Ectodermal cell (in vitro differentiated cells): ENCODE results near the gene TMEM62. TPM values are rescaled to one million over a fixed set of nuclear protein-coding genes. Genes with fewer than 3 reads are reported as not detected.

Experiments used
- H3K27ac ChIP-seq: 2 replicates; pipeline ENCODE4 v1.7.0; 2013; ENCODE audit warnings: mild to moderate bottlenecking, low read depth, low read length; ENCODE audit not compliant: insufficient read depth, poor library complexity, severe bottlenecking
- H3K27me3 ChIP-seq: 2 replicates; pipeline ENCODE4 v1.7.0; 2013; ENCODE audit warnings: mild to moderate bottlenecking, low read length; ENCODE audit not compliant: insufficient read depth, control insufficient read depth, poor library complexity, severe bottlenecking
- H3K36me3 ChIP-seq: one replicate; pipeline ENCODE4 v1.7.0; 2013; ENCODE audit warnings: low read length; ENCODE audit not compliant: control insufficient read depth, insufficient read depth
- H3K4me1 ChIP-seq: one replicate; pipeline ENCODE4 v1.7.0; 2013; ENCODE audit warnings: low read length; ENCODE audit not compliant: control insufficient read depth, insufficient read depth
- H3K4me3 ChIP-seq: 2 replicates; pipeline ENCODE4 v1.7.0; 2013; ENCODE audit warnings: low read depth, low read length, control low read depth; ENCODE audit not compliant: insufficient read depth
- H3K9me3 ChIP-seq: 2 replicates; pipeline ENCODE4 v1.7.0; 2013; ENCODE audit warnings: mild to moderate bottlenecking, low read length, moderate library complexity; ENCODE audit not compliant: control insufficient read depth
- WGBS, 2 experiments: methylation state at CpG; one replicate each; pipeline ENCODE4 v1.1.7; 2013; ENCODE audit warnings: missing lambda C conversion rate in 2 of 2; 5-methylcytosine and 5-hydroxymethylcytosine counted together
- polyA plus RNA-seq, 4 experiments: library from polyadenylated mRNA; stranded (reverse); fragments of 50-300 nt; gene quantifications; one replicate each; pipeline ENCODE4 v1.2.3, GENCODE V29; 2013

Gene TMEM62
- polyA plus RNA-seq (2013, experiment 1 of 4) = 2.5 TPM
- polyA plus RNA-seq (2013, experiment 2 of 4) = 2.9 TPM
- polyA plus RNA-seq (2013, experiment 3 of 4) = 2.0 TPM
- 2.9 TPM for polyA plus RNA-seq (2013, experiment 4 of 4)

- Histone ChIP-seq H3K4me3 (peak within 1 kb of the TSS; percentile 72), H3K36me3 (no peaks in the 10 kb centered on the region), H3K27me3 (peaks cover 45% of the 10 kb centered on the region), H3K4me1 (no peaks in the 10 kb centered on the region), H3K27ac (no peak within 1 kb of the TSS), H3K9me3 (no peaks in the 10 kb centered on the region)
- 1% methylated on average over 66 of the region's 66 CpGs for WGBS, 2 experiments
Observed at GRCh38 chr15:43133430-43134156, at the start of gene TMEM62. Gene TMEM62 (plus strand): TSS chr15:43133586. CDS start chr15:43133803, 217 bp downstream.

DNA sequence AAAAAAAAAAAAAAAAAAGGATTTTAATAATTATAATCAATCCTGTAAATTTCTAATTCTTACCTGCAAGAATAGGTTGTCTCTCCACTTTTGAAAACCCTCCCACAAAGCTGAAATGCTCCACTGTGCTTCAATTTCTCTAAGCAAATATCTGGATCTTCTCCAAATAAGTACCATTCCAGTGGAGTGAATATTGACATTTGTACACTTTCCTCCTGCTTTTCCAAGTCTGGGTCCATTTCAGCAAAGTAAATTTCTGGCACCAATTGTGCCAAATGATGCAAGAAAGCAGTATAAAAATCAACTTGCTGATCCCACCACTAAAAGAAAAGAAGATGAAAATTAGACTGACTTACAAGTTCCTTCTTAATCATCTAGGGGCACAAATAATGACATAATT lies 47.5 kb upstream of the TMEM62 start:
- Histone ChIP-seq H3K9me3 (no peaks in the 10 kb centered on the region), H3K4me1 (no peaks in the 10 kb centered on the region), H3K36me3 (peaks cover 16% of the 10 kb centered on the region), H3K27me3 (no peaks in the 10 kb centered on the region), H3K4me3 (no peak overlapping the region), H3K27ac (no peak overlapping the region)

DNA sequence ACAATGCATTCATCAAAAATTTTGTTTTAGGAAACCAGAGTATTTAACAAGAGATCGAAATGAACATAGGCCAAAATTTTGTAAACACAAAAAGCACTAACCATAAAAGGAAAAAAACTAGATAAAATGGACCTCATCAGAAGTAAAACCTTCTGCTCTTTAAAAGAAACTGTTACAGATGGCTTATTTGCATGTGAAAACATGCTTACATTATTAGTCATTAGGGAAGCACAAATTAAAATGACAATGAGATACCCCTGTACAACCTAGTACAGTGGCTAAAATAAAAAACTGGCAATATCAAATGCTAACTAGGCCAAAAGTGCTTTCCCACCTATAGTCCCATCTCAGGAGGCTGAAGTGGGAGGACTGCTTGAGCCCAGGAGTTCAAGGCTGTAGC lies 46.8 kb upstream of the TMEM62 start:
- no peaks in the 10 kb centered on the region for H3K4me1 ChIP-seq
- no peaks in the 10 kb centered on the region for H3K27me3 ChIP-seq
- H3K4me3 ChIP-seq = no peak overlapping the region
- WGBS, 2 experiments = 94% methylated on average over 1 of the region's 1 CpG; no CpG with 5 or more reads in 1 of the 2 experiments
- peaks cover 12% of the 10 kb centered on the region for H3K36me3 ChIP-seq
- no peaks in the 10 kb centered on the region for H3K9me3 ChIP-seq
- H3K27ac ChIP-seq = no peak overlapping the region

- H3K4me3 ChIP-seq = no peak overlapping the region
- no peak overlapping the region for H3K27ac ChIP-seq
- WGBS, 2 experiments = 87 to 100% methylated on average over 4 of the region's 4 CpGs
- H3K4me1 ChIP-seq = no peaks in the 10 kb centered on the region
- no peaks in the 10 kb centered on the region for H3K9me3 ChIP-seq
- H3K36me3 ChIP-seq = no peaks in the 10 kb centered on the region
- H3K27me3 ChIP-seq = no peaks in the 10 kb centered on the region
Observed at GRCh38 chr15:43091859-43092258, 41.5 kb upstream of the TMEM62 start.

DNA sequence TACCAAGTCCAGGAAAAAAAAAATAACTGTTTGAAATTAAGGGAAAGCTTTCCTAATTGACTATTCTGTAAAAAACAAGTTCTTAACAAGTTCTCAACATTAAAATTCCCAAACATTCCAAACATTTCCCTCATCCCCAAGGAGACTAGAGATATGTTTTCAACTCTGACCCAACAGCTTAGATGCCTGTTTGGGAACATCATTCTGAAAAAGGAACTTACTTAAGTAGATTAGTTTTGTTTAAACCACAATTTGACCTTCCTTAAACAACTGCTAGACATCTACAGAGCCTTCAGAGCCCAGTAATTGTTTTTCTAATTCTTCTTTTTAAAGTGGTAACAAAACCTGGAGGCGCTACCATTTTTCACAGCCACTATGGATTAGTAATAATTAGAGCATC lies 40.4 kb upstream of the TMEM62 start:
- Histone ChIP-seq H3K4me3 (no peak overlapping the region), H3K4me1 (no peaks in the 10 kb centered on the region), H3K27me3 (no peaks in the 10 kb centered on the region), H3K9me3 (no peaks in the 10 kb centered on the region), H3K36me3 (no peaks in the 10 kb centered on the region), H3K27ac (no peak overlapping the region)
- WGBS, 2 experiments = 100% methylated on average over 1 of the region's 1 CpG; no CpG with 5 or more reads in 1 of the 2 experiments

DNA sequence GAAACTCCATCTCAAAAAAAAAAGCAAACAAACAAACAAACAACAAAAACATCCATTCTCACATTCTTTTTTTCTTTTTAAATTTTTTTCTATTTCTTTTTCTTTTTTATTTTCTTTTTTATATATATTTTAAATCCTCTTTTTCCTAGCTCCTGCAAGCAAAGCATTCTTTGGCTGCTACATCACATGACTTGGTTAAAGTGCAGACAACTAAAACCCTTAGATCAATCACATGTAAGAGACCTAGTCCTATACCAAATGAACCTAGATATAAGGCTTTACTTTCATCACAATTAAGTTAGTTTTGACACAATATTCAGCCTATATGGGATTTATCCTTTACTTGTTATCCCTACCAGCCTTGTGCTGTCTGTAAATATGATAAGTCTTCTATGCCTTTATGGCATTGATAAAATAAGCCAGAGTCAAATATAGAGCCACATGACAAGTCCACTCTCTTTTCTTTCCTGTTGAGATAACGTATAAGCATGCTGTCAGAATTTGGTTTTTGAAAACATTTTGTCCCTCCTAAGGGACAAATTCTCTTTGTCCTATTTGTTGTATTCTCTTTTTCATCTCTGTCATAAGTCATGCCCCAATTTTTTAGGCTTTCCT lies 38.9 kb upstream of the TMEM62 start:
- Histone ChIP-seq H3K27me3 (no peaks in the 10 kb centered on the region), H3K36me3 (no peaks in the 10 kb centered on the region), H3K4me1 (no peaks in the 10 kb centered on the region), H3K9me3 (no peaks in the 10 kb centered on the region), H3K4me3 (no peak overlapping the region), H3K27ac (no peak overlapping the region)
- WGBS, 2 experiments = 96 to 100% methylated on average over 1 of the region's 1 CpG

DNA sequence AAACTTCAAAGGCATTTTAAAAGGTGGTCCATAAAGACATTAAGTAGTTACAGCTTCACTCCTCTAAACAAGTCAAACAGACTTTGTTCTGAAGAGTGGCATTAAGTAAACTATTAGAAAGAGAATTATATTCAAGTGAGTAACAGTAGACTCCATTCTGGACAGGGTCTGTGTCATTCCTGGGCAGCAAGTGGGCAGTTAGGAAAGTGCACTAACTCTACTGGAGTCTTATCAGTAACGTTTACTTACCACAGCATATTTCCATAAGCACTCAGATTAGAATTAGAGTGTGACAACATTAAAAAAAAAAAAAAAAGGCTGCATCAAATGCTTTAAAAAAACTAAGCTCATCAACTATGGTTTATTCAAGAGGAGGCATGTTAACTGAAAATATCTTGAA lies 38.1 kb upstream of the TMEM62 start:
- Histone ChIP-seq H3K27ac (no peak overlapping the region), H3K27me3 (no peaks in the 10 kb centered on the region), H3K36me3 (peaks cover 3% of the 10 kb centered on the region), H3K9me3 (no peaks in the 10 kb centered on the region), H3K4me3 (no peak overlapping the region), H3K4me1 (no peaks in the 10 kb centered on the region)
- 100% methylated on average over 1 of the region's 1 CpG; no CpG with 5 or more reads in 1 of the 2 experiments for WGBS, 2 experiments

DNA sequence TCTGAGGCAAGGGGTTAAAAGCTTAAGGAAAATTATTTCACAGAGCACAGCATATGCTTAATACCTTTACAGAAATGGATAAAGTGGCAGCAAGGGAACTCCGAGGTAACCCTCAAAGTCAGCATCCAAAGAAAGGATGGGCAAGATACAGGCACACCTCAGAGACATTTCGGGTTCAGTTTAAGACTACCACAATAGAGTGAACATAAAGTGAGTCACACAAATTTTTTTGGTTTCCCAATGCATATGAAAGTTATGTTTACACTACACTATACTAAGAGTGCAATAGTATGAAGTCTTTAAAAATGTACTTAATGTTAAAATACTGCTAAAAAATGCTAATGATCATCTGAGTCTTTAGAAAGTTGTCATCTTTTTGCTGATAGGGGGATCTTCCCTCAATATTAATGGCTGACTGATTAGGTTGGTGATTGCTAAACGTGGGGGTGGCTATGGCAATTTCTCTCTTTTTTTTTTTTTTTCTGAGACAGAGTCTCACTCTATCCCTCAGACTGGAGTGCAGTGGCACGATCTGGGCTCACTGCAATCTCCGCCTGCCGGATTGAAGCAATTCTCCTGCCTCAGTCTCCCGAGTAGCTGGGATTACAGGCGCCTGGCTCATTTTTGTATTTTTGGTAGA lies 37.6 kb upstream of the TMEM62 start:
- Histone ChIP-seq H3K27me3 (no peaks in the 10 kb centered on the region), H3K4me1 (no peaks in the 10 kb centered on the region), H3K9me3 (no peaks in the 10 kb centered on the region), H3K27ac (no peak overlapping the region), H3K4me3 (no peak overlapping the region), H3K36me3 (peaks cover 4% of the 10 kb centered on the region)
- WGBS, 2 experiments = 94% methylated on average over 8 of the region's 8 CpGs

DNA sequence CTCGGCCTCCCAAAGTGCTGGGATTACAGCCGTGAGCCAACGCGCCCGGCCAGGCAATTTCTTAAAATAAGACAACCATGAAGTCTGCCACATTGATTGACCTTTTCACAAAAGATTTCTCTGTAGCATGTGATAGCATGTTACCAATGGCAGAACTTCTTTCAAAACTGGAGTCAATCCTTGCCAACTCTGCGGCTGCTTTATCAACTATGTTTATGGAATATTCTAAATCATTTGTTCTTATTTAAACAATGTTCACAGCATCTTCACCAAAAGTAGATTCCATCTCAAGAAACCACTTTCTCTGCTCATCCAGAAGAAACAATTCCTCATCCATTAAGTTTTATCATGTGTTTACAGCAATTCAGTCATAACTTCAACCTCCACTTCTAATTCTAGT lies 37.0 kb upstream of the TMEM62 start:
- no peaks in the 10 kb centered on the region for H3K4me1 ChIP-seq
- no peaks in the 10 kb centered on the region for H3K27me3 ChIP-seq
- H3K36me3 ChIP-seq = peaks cover 4% of the 10 kb centered on the region
- no peak overlapping the region for H3K4me3 ChIP-seq
- H3K27ac ChIP-seq = no peak overlapping the region
- no peaks in the 10 kb centered on the region for H3K9me3 ChIP-seq
- WGBS, 2 experiments = 91 to 94% methylated on average over 6 of the region's 6 CpGs

DNA sequence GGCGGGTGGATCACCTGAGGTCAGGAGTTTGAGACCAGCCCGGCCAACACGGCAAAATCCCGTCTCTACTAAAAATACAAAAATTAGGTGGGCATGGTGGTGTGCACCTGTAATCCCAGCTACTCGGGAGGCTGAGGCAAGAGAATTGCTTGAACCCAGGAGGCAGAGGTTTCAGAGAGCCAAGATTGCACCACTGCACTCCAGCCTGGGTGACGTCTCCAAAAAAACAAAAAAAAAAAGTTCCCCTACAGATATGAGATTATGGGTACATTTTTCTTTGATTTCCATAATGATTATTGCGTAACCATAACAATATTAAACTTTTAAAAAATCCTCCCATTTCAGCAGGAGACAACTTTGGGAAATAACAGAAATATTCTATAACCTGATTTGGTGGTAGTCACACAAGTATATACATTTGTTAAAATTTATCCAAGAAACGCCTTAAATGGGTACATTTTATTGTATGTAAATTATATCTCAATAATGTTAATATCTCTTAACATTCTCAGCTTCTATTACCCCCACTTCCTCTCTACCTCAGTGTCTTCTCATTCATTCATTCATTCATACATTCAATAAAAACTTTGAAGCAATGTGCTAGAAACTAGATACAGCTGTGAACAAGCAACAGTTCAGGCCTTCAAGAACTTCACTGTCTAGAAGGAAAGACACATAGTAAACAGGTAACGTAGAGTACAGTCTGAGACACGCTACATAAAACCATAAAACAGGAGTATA lies 34.1 kb upstream of the TMEM62 start:
- Histone ChIP-seq H3K4me3 (no peak overlapping the region), H3K36me3 (peaks cover 4% of the 10 kb centered on the region)
- WGBS, 2 experiments = 91 to 94% methylated on average over 7 to 9 of the region's 10 CpGs

More for the DNA sequence above, 34.1 kb upstream of the TMEM62 start:
- H3K27me3 ChIP-seq = no peaks in the 10 kb centered on the region
- H3K9me3 ChIP-seq = no peaks in the 10 kb centered on the region
- peaks cover 2% of the 10 kb centered on the region for H3K4me1 ChIP-seq
- no peak overlapping the region for H3K27ac ChIP-seq
